Right renal cortex interstitium (tissue), 3 donors: ENCODE results near the gene USP17L15. TPM values are rescaled to one million over a fixed set of nuclear protein-coding genes. Genes with fewer than 3 reads are reported as not detected.
"Not testable (repeated sequence)": the region's sequence is repeated elsewhere in the genome, so short reads cannot be mapped to it uniquely, and the experiment has no call there.

Experiments used
- DNase-seq, 3 donors: peaks; one replicate each; pipeline ENCODE4 v3.0.0-alpha.2; 2013; ENCODE audit warnings: low read depth in 3 of 3, low spot score in 2 of 3
- polyA plus RNA-seq, 3 donors: library from polyadenylated mRNA; unstranded; fragments of 120-200 nt; gene quantifications; one replicate each; pipeline ENCODE4 v1.2.1, GENCODE V29; 2013; ENCODE audit not compliant: insufficient read length in 3 of 3

The USP17L15 gene, protein sequence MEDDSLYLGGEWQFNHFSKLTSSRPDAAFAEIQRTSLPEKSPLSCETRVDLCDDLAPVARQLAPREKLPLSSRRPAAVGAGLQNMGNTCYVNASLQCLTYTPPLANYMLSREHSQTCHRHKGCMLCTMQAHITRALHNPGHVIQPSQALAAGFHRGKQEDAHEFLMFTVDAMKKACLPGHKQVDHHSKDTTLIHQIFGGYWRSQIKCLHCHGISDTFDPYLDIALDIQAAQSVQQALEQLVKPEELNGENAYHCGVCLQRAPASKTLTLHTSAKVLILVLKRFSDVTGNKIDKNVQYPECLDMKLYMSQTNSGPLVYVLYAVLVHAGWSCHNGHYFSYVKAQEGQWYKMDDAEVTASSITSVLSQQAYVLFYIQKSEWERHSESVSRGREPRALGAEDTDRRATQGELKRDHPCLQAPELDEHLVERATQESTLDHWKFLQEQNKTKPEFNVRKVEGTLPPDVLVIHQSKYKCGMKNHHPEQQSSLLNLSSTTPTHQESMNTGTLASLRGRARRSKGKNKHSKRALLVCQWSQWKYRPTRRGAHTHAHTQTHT
- polyA plus RNA-seq = not detected

DNA sequence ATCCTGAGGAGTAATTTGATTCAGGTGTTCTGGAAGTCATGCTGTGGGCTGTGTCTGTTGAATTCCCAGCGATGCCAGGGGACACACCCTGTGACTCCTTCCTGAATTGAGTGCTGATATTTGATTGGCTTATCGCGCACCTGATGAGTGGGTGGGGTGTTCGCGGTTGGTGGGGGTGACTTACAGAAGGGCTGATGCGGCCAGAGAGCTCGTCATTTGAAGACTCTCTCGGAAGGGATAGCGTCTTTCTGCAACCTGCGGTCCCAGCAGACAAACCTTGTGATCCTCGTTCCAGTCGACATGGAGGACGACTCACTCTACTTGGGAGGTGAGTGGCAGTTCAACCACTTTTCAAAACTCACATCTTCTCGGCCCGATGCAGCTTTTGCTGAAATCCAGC is at the start of gene USP17L15:
TSS of gene USP17L15 (plus strand) at position 301 of the 400 bp plus-strand sequence. CDS start at position 301, 0 bp downstream.
- not testable (repeated sequence) for DNase-seq

DNA sequence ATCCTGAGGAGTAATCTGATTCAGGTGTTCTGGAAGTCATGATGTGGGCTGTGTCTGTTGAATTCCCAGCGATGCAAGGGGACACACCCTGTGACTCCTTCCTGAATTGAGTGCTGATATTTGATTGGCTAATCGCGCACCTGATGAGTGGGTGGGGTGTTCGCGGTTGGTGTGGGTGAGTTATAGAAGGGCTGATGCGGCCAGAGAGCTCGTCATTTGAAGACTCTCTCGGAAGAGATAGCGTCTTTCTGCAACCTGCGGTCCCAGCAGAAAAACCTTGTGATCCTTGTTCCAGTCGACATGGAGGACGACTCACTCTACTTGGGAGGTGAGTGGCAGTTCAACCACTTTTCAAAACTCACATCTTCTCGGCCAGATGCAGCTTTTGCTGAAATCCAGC is 23.8 kb upstream of the USP17L15 start, which contains the start of gene USP17L10:
TSS of gene USP17L10 (plus strand) at position 301 of the 400 bp plus-strand sequence. CDS start at position 301, 0 bp downstream.
- not testable (repeated sequence) for DNase-seq

DNA sequence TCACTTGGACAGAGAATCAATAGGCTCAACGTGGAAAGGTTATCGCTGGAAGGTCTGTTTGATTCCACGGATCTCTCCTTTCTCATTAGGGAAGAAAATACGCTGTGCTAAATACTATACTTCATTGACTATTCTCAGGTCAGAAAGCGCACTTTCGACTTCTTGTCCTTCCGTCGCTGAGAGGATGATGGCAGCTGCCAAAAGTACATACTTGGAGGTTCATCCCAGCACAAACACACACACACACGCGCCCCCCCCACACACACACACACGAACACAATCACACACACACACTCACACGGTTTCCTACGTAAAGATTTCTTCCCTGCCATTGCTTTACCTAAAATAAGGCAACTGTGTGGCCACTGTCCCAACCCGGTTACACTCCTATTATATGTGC is 19.5 kb upstream of the USP17L15 start:
- not testable (repeated sequence) for DNase-seq

DNA sequence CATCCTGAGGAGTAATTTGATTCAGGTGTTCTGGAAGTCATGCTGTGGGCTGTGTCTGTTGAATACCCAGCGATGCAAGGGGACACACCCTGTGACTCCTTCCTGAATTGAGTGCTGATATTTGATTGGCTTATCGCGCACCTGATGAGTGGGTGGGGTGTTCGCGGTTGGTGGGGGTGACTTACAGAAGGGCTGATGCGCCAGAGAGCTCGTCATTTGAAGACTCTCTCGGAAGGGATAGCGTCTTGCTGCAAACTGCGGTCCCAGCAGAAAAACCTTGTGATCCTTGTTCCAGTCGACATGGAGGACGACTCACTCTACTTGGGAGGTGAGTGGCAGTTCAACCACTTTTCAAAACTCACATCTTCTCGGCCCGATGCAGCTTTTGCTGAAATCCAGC is 19.1 kb upstream of the USP17L15 start, which contains the start of gene USP17L11:
TSS of gene USP17L11 (plus strand) at position 301 of the 400 bp plus-strand sequence. CDS start at position 301, 0 bp downstream.
- not testable (repeated sequence) for DNase-seq

DNA sequence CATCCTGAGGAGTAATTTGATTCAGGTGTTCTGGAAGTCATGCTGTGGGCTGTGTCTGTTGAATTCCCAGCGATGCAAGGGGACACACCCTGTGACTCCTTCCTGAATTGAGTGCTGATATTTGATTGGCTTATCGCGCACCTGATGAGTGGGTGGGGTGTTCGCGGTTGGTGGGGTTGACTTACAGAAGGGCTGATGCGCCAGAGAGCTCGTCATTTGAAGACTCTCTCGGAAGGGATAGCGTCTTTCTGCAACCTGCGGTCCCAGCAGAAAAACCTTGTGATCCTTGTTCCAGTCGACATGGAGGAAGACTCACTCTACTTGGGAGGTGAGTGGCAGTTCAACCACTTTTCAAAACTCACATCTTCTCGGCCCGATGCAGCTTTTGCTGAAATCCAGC is 14.3 kb upstream of the USP17L15 start, which contains the start of gene USP17L12:
TSS of gene USP17L12 (plus strand) at position 301 of the 400 bp plus-strand sequence. CDS start at position 301, 0 bp downstream.
- DNase-seq = not testable (repeated sequence)

DNA sequence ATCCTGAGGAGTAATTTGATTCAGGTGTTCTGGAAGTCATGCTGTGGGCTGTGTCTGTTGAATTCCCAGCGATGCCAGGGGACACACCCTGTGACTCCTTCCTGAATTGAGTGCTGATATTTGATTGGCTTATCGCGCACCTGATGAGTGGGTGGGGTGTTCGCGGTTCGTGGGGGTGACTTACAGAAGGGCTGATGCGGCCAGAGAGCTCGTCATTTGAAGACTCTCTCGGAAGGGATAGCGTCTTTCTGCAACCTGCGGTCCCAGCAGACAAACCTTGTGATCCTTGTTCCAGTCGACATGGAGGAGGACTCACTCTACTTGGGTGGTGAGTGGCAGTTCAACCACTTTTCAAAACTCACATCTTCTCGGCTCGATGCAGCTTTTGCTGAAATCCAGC is 9.6 kb upstream of the USP17L15 start, which contains the start of gene USP17L13:
TSS of gene USP17L13 (plus strand) at position 301 of the 400 bp plus-strand sequence. CDS start at position 301, 0 bp downstream.
- DNase-seq = not testable (repeated sequence)

DNA sequence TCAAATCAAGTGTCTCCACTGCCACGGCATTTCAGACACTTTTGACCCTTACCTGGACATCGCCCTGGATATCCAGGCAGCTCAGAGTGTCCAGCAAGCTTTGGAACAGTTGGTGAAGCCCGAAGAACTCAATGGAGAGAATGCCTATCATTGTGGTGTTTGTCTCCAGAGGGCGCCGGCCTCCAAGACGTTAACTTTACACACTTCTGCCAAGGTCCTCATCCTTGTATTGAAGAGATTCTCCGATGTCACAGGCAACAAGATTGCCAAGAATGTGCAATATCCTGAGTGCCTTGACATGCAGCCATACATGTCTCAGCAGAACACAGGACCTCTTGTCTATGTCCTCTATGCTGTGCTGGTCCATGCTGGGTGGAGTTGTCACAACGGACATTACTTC is 3.9 kb upstream of the USP17L15 start:
- DNase-seq = not testable (repeated sequence)

DNA sequence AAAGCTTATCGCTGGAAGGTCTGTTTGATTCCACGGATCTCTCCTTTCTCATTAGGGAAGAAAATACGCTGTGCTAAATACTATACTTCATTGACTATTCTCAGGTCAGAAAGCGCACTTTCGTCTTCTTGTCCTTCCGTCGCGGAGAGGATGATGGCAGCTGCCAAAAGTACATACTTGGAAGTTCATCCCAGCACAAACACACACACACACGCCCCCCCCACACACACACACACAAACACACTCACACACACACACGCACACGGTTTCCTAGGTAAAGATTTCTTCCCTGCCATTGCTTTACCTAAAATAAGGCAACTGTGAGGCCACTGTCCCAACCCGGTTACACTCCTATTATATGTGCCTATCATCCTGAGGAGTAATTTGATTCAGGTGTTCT is 4.3 kb downstream of the USP17L15 start:
- not testable (repeated sequence) for DNase-seq

DNA sequence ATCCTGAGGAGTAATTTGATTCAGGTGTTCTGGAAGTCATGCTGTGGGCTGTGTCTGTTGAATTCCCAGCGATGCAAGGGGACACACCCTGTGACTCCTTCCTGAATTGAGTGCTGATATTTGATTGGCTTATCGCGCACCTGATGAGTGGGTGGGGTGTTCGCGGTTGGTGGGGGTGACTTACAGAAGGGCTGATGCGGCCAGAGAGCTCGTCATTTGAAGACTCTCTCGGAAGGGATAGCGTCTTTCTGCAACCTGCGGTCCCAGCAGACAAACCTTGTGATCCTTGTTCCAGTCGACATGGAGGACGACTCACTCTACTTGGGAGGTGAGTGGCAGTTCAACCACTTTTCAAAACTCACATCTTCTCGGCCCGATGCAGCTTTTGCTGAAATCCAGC is 9.4 kb downstream of the USP17L15 start, which contains the start of gene USP17L17:
TSS of gene USP17L17 (plus strand) at position 301 of the 400 bp plus-strand sequence. CDS start at position 301, 0 bp downstream.
- DNase-seq = not testable (repeated sequence)

DNA sequence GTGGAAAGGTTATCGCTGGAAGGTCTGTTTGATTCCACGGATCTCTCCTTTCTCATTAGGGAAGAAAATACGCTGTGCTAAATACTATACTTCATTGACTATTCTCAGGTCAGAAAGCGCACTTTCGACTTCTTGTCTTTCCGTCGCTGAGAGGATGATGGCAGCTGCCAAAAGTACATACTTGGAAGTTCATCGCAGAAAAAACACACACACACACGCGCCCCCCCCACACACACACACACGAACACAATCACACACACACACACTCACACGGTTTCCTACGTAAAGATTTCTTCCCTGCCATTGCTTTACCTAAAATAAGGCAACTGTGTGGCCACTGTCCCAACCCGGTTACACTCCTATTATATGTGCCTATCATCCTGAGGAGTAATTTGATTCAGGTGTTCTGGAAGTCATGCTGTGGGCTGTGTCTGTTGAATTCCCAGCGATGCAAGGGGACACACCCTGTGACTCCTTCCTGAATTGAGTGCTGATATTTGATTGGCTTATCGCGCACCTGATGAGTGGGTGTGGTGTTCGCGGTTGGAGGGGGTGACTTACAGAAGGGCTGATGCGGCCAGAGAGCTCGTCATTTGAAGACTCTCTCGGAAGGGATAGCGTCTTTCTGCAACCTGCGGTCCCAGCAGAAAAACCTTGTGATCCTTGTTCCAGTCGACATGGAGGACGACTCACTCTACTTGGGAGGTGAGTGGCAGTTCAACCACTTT is 13.9 kb downstream of the USP17L15 start, which contains the start of gene USP17L18:
TSS of gene USP17L18 (plus strand) at position 678 of the 728 bp plus-strand sequence. CDS start at position 678, 0 bp downstream.
- DNase-seq = not testable (repeated sequence)

DNA sequence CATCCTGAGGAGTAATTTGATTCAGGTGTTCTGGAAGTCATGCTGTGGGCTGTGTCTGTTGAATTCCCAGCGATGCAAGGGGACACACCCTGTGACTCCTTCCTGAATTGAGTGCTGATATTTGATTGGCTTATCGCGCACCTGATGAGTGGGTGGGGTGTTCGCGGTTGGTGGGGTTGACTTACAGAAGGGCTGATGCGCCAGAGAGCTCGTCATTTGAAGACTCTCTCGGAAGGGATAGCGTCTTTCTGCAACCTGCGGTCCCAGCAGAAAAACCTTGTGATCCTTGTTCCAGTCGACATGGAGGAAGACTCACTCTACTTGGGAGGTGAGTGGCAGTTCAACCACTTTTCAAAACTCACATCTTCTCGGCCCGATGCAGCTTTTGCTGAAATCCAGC is 18.9 kb downstream of the USP17L15 start, which contains the start of gene USP17L19:
TSS of gene USP17L19 (plus strand) at position 301 of the 400 bp plus-strand sequence. CDS start at position 301, 0 bp downstream.
- not testable (repeated sequence) for DNase-seq

DNA sequence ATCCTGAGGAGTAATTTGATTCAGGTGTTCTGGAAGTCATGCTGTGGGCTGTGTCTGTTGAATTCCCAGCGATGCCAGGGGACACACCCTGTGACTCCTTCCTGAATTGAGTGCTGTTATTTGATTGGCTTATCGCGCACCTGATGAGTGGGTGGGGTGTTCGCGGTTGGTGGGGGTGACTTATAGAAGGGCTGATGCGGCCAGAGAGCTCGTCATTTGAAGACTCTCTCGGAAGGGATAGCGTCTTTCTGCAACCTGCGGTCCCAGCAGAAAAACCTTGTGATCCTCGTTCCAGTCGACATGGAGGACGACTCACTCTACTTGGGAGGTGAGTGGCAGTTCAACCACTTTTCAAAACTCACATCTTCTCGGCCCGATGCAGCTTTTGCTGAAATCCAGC is 23.6 kb downstream of the USP17L15 start, which contains the start of gene USP17L20:
TSS of gene USP17L20 (plus strand) at position 301 of the 400 bp plus-strand sequence. CDS start at position 301, 0 bp downstream.
- not testable (repeated sequence) for DNase-seq

DNA sequence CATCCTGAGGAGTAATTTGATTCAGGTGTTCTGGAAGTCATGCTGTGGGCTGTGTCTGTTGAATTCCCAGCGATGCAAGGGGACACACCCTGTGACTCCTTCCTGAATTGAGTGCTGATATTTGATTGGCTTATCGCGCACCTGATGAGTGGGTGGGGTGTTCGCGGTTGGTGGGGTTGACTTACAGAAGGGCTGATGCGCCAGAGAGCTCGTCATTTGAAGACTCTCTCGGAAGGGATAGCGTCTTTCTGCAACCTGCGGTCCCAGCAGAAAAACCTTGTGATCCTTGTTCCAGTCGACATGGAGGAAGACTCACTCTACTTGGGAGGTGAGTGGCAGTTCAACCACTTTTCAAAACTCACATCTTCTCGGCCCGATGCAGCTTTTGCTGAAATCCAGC is 28.4 kb downstream of the USP17L15 start, which contains the start of gene USP17L21:
TSS of gene USP17L21 (plus strand) at position 301 of the 400 bp plus-strand sequence. CDS start at position 301, 0 bp downstream.
- DNase-seq = not testable (repeated sequence)

DNA sequence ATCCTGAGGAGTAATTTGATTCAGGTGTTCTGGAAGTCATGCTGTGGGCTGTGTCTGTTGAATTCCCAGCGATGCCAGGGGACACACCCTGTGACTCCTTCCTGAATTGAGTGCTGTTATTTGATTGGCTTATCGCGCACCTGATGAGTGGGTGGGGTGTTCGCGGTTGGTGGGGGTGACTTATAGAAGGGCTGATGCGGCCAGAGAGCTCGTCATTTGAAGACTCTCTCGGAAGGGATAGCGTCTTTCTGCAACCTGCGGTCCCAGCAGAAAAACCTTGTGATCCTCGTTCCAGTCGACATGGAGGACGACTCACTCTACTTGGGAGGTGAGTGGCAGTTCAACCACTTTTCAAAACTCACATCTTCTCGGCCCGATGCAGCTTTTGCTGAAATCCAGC is 33.1 kb downstream of the USP17L15 start, which contains the start of gene USP17L22:
TSS of gene USP17L22 (plus strand) at position 301 of the 400 bp plus-strand sequence. CDS start at position 301, 0 bp downstream.
- not testable (repeated sequence) for DNase-seq

DNA sequence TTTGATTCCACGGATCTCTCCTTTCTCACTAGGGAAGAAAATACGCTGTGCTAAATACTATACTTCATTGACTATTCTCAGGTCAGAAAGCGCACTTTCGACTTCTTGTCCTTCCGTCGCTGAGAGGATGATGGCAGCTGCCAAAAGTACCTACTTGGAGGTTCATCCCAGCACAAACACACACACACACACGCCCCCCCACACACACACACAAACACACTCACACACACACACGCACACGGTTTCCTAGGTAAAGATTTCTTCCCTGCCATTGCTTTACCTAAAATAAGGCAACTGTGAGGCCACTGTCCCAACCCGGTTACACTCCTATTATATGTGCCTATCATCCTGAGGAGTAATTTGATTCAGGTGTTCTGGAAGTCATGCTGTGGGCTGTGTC is 37.5 kb downstream of the USP17L15 start:
- DNase-seq = not testable (repeated sequence)

Other genes with a start within 250 kb of the USP17L15 start
- gene FAM90A26, start 64.0 kb upstream of the USP17L15 start, polyA plus RNA-seq = not detected
- gene USP17L10, start 23.7 kb upstream of the USP17L15 start, polyA plus RNA-seq = not detected
- gene USP17L11, start 19.0 kb upstream of the USP17L15 start, polyA plus RNA-seq = not detected
- not detected for gene USP17L12, start 14.2 kb upstream of the USP17L15 start, polyA plus RNA-seq
- not detected for gene USP17L13, start 9.5 kb upstream of the USP17L15 start, polyA plus RNA-seq
- not detected for gene USP17L17, start 9.5 kb downstream of the USP17L15 start, polyA plus RNA-seq
- not detected for gene USP17L18, start 14.2 kb downstream of the USP17L15 start, polyA plus RNA-seq
- not detected for gene USP17L19, start 19.0 kb downstream of the USP17L15 start, polyA plus RNA-seq
- not detected for gene USP17L20, start 23.7 kb downstream of the USP17L15 start, polyA plus RNA-seq
- not detected for gene USP17L21, start 28.5 kb downstream of the USP17L15 start, polyA plus RNA-seq
- not detected for gene USP17L22, start 33.2 kb downstream of the USP17L15 start, polyA plus RNA-seq
- not detected for gene USP17L24, start 90.8 kb downstream of the USP17L15 start, polyA plus RNA-seq
- gene USP17L25, start 95.5 kb downstream of the USP17L15 start, polyA plus RNA-seq = not detected
- gene USP17L26, start 100.3 kb downstream of the USP17L15 start, polyA plus RNA-seq = not detected
- not detected for gene USP17L5, start 105.0 kb downstream of the USP17L15 start, polyA plus RNA-seq
- gene USP17L27, start 109.8 kb downstream of the USP17L15 start, polyA plus RNA-seq = not detected
- gene USP17L28, start 114.5 kb downstream of the USP17L15 start, polyA plus RNA-seq = not detected
- gene USP17L29, start 119.3 kb downstream of the USP17L15 start, polyA plus RNA-seq = not detected
- not detected for gene USP17L30, start 128.7 kb downstream of the USP17L15 start, polyA plus RNA-seq
- not detected for gene DEFB131A, start 210.0 kb downstream of the USP17L15 start, polyA plus RNA-seq